ENCODE data around the gene VEPH1. TPM values are rescaled to one million over a fixed set of nuclear protein-coding genes. Genes with fewer than 3 reads are reported as not detected.

The VEPH1 gene
- polyA plus RNA-seq, 1 experiment: 17.9 TPM

- no peak for DNase-seq (ENCODE audit: low read depth)
- ChIA-PET CTCF (interaction anchor here (1.0 to 1.7 kb wide), 6 partner anchors 12 to 241 kb away, joined by 3 to 4 read pairs (median 3); no protein-coding TSS in a partner anchor), POLR2A (interaction anchor here (1.0 kb wide), 1 partner anchor 8 kb away, joined by 6 read pairs; no protein-coding TSS in a partner anchor)
- Histone ChIP-seq H3K36me3 (ENCODE audit: control insufficient read depth, insufficient read depth, low read length) (peaks cover 4% of the 10 kb centered on the region), H3K27me3 (ENCODE audit: control insufficient read depth, insufficient read depth, low read length) (no peaks in the 10 kb centered on the region), H3K4me3 (ENCODE audit: low read depth, low read length) (no peak overlapping the region)
- TF ChIP-seq CTCF (IDR thresholded peaks at IDR 0.05; ENCODE audit: insufficient read depth, low read depth, low read length): no peak
Measured at GRCh38 chr3:157445857-157446256, 57.4 kb downstream of the VEPH1 start.

GRCh38 chr3:157444797-157445184 lies 58.4 kb downstream of the VEPH1 start:
- ChIA-PET CTCF (interaction anchor here (0.6 to 1.7 kb wide), 4 partner anchors 13 to 147 kb away, joined by 3 to 4 read pairs (median 4); no protein-coding TSS in a partner anchor), POLR2A (no interaction called here)
- Histone ChIP-seq H3K4me3 (ENCODE audit: low read depth, low read length) (no peak overlapping the region), H3K36me3 (ENCODE audit: control insufficient read depth, insufficient read depth, low read length) (peaks cover 4% of the 10 kb centered on the region), H3K27me3 (ENCODE audit: control insufficient read depth, insufficient read depth, low read length) (no peaks in the 10 kb centered on the region)
- no peak for DNase-seq (ENCODE audit: low read depth)
- no peak for TF ChIP-seq CTCF (IDR thresholded peaks at IDR 0.05; ENCODE audit: insufficient read depth, low read depth, low read length)

GRCh38 chr3:157443905-157444796 lies 59.1 kb downstream of the VEPH1 start:
- no peak for TF ChIP-seq CTCF (IDR thresholded peaks at IDR 0.05; ENCODE audit: insufficient read depth, low read depth, low read length)
- Histone ChIP-seq H3K4me3 (ENCODE audit: low read depth, low read length) (no peak overlapping the region), H3K36me3 (ENCODE audit: control insufficient read depth, insufficient read depth, low read length) (peaks cover 4% of the 10 kb centered on the region), H3K27me3 (ENCODE audit: control insufficient read depth, insufficient read depth, low read length) (no peaks in the 10 kb centered on the region)
- DNase-seq (ENCODE audit: low read depth): no peak
- ChIA-PET POLR2A (interaction anchor here (0.7 kb wide), 1 partner anchor 132 kb away, joined by 3 read pairs; no protein-coding TSS in a partner anchor), CTCF (interaction anchor here (0.6 to 1.7 kb wide), 7 partner anchors 14 to 146 kb away, joined by 3 to 5 read pairs (median 4); no protein-coding TSS in a partner anchor)

GRCh38 chr3:157442729-157443128 lies 60.5 kb downstream of the VEPH1 start:
- CTCF ChIA-PET: interaction anchor here (0.6 to 1.1 kb wide), 3 partner anchors 44 to 84 kb away, joined by 3 to 4 read pairs (median 3); no protein-coding TSS in a partner anchor
- no peak for TF ChIP-seq CTCF (IDR thresholded peaks at IDR 0.05; ENCODE audit: insufficient read depth, low read depth, low read length)
- no peak overlapping the region for H3K4me3 ChIP-seq (ENCODE audit: low read depth, low read length)
- POLR2A ChIA-PET: interaction anchor here (0.8 kb wide), 1 partner anchor 43 kb away, joined by 3 read pairs; no protein-coding TSS in a partner anchor
- peaks cover 5% of the 10 kb centered on the region for H3K36me3 ChIP-seq (ENCODE audit: control insufficient read depth, insufficient read depth, low read length)
- H3K27me3 ChIP-seq (ENCODE audit: control insufficient read depth, insufficient read depth, low read length): no peaks in the 10 kb centered on the region
- no peak for DNase-seq (ENCODE audit: low read depth)

- no peak for TF ChIP-seq CTCF (IDR thresholded peaks at IDR 0.05; ENCODE audit: insufficient read depth, low read depth, low read length)
- no peak for DNase-seq (ENCODE audit: low read depth)
- Histone ChIP-seq H3K4me3 (ENCODE audit: low read depth, low read length) (no peak overlapping the region; the same call in 1 of the 2 replicates), H3K27me3 (ENCODE audit: control insufficient read depth, insufficient read depth, low read length) (no peaks in the 10 kb centered on the region), H3K36me3 (ENCODE audit: control insufficient read depth, insufficient read depth, low read length) (peaks cover 8% of the 10 kb centered on the region)
- CTCF ChIA-PET: interaction anchor here (1.1 to 2.4 kb wide), 3 partner anchors 34 to 236 kb away, joined by 3 to 5 read pairs (median 3); no protein-coding TSS in a partner anchor
- POLR2A ChIA-PET: no interaction called here
Measured at GRCh38 chr3:157441102-157441624, 62.1 kb downstream of the VEPH1 start.
